GM23338 (cell line): ENCODE data around the gene GLP1R. TPM values are rescaled to one million over a fixed set of nuclear protein-coding genes. Genes with fewer than 3 reads are reported as not detected.

Source experiments
- ATAC-seq: fragments of 200-7000 bp; cut with Tn5 transposase; 3 replicates; pipeline ENCODE4 v1.9.1; 2020
- DNase-seq: peaks from one replicate; pipeline ENCODE4 v3.0.0-alpha.2; 2015; ENCODE audit warnings: low spot score
- H2AFZ ChIP-seq: fragments of 200-600 bp; sonication (generic); 2 replicates; pipeline ENCODE4 v1.8.0; 2016; ENCODE audit warnings: antibody characterized with exemption, mild to moderate bottlenecking, moderate library complexity
- H3F3A ChIP-seq: fragments of 200-600 bp; sonication (generic); replicated peaks from 2 replicates; pipeline ENCODE4 v1.8.0; 2017; ENCODE audit warnings: antibody characterized with exemption, mixed run types, low read depth
- H3K27ac ChIP-seq: fragments of 200-600 bp; sonication (generic); 2 replicates; pipeline ENCODE4 v1.6.1; 2016; ENCODE audit warnings: low read depth
- H3K27me3 ChIP-seq: fragments of 200-600 bp; sonication (generic); 2 replicates; pipeline ENCODE4 v1.8.0; 2016; ENCODE audit warnings: mild to moderate bottlenecking, mixed run types, moderate library complexity; ENCODE audit not compliant: insufficient read depth
- H3K36me3 ChIP-seq: fragments of 200-600 bp; sonication (generic); 2 replicates; pipeline ENCODE4 v1.8.0; 2016; ENCODE audit warnings: mild to moderate bottlenecking; ENCODE audit not compliant: insufficient read depth
- H3K4me1 ChIP-seq: fragments of 200-600 bp; sonication (generic); 2 replicates; pipeline ENCODE4 v1.8.0; 2016; ENCODE audit warnings: mild to moderate bottlenecking, moderate library complexity; ENCODE audit not compliant: insufficient read depth
- H3K4me2 ChIP-seq: fragments of 200-600 bp; sonication (generic); 2 replicates; pipeline ENCODE4 v1.7.1; 2017; ENCODE audit warnings: mixed run types
- H3K4me3 ChIP-seq: fragments of 200-600 bp; sonication (generic); 2 replicates; pipeline ENCODE4 v1.6.1; 2016; ENCODE audit warnings: mixed run types
- H3K79me2 ChIP-seq: fragments of 200-600 bp; sonication (generic); replicated peaks from 2 replicates; pipeline ENCODE4 v1.8.0; 2017; ENCODE audit warnings: mild to moderate bottlenecking; ENCODE audit not compliant: insufficient read depth
- H3K9me2 ChIP-seq: fragments of 200-600 bp; sonication (generic); 2 replicates; pipeline ENCODE4 v1.8.0; 2017; ENCODE audit not compliant: insufficient read depth
- H4K20me1 ChIP-seq: fragments of 200-600 bp; sonication (generic); replicated peaks from 2 replicates; pipeline ENCODE4 v1.8.0; 2017; ENCODE audit warnings: mild to moderate bottlenecking; ENCODE audit not compliant: insufficient read depth
- H3K27ac Mint-ChIP-seq: 2 replicates; pipeline ENCODE4 v1.8.0; 2020; ENCODE audit warnings: inconsistent platforms, mild to moderate bottlenecking, moderate library complexity, mixed read lengths
- H3K27me3 Mint-ChIP-seq: 3 replicates; pipeline ENCODE4 v1.8.0; 2022; ENCODE audit warnings: low read depth, mild to moderate bottlenecking, moderate library complexity, mixed read lengths, inconsistent platforms; ENCODE audit not compliant: insufficient read depth, poor library complexity
- H3K36me3 Mint-ChIP-seq: 3 replicates; pipeline ENCODE4 v1.8.0; 2021; ENCODE audit warnings: low read depth, mild to moderate bottlenecking, inconsistent platforms, moderate library complexity, mixed read lengths
- H3K4me1 Mint-ChIP-seq: 3 replicates; pipeline ENCODE4 v1.8.0; 2020; ENCODE audit warnings: mild to moderate bottlenecking, inconsistent platforms, mixed read lengths
- H3K4me3 Mint-ChIP-seq: 3 replicates; pipeline ENCODE4 v1.8.0; 2021; ENCODE audit warnings: moderate library complexity, mild to moderate bottlenecking, inconsistent platforms, mixed read lengths
- H3K9me3 Mint-ChIP-seq: 3 replicates; pipeline ENCODE4 v1.8.0; 2020; ENCODE audit warnings: moderate library complexity, mild to moderate bottlenecking, inconsistent platforms, mixed read lengths
- CREB1 ChIP-seq: fragments of 250-450 bp; sonication (Bioruptor Pico); IDR thresholded peaks from 2 replicates; pipeline ENCODE4 v1.5.0; 2020; ENCODE audit warnings: low read depth, mild to moderate bottlenecking, moderate library complexity
- EZH2 ChIP-seq: fragments of 200-600 bp; sonication (generic); IDR thresholded peaks from one replicate; pipeline ENCODE4 v1.8.0; 2017; ENCODE audit warnings: antibody characterized with exemption, mild to moderate bottlenecking, low read depth; ENCODE audit not compliant: unreplicated experiment
- JUNB ChIP-seq: IDR thresholded peaks from one replicate; pipeline ENCODE4 v1.6.1; 2016; ENCODE audit warnings: antibody characterized with exemption; ENCODE audit not compliant: unreplicated experiment
- NANOG ChIP-seq: IDR thresholded peaks from 2 replicates; pipeline ENCODE4 v1.6.1; 2016; ENCODE audit warnings: antibody characterized with exemption, borderline replicate concordance
- POLR2AphosphoS5 ChIP-seq: IDR thresholded peaks from 2 replicates; pipeline ENCODE4 v1.6.1; 2016; ENCODE audit warnings: antibody characterized with exemption, low read depth
- ZNF114 ChIP-seq: fragments of 250-450 bp; sonication (Bioruptor Pico); IDR thresholded peaks from 2 replicates; pipeline ENCODE4 v1.5.0; 2020; ENCODE audit warnings: mild to moderate bottlenecking, moderate library complexity
- ZNF331 ChIP-seq: fragments of 250-450 bp; sonication (Bioruptor Pico); IDR thresholded peaks from 2 replicates; pipeline ENCODE4 v1.5.0; 2020; ENCODE audit warnings: low read depth, mild to moderate bottlenecking, moderate library complexity
- polyA plus RNA-seq: library from polyadenylated mRNA; unstranded; fragments of >200 nt; fragmentation: Nextera tagmentation; extraction: Ambion mirVana; gene quantifications from 2 replicates; pipeline ENCODE4 v1.2.1, GENCODE V29; 2016
- total RNA-seq: library from RNA; depleted of rRNA; stranded (reverse); fragments of >200 nt; shearing (Covaris generic); gene quantifications from 2 replicates; pipeline ENCODE4 v1.2.3, GENCODE V29; 2014
- TF ChIP-seq, protein P1 (sequence below), 2 experiments: fragments of 200-600 bp in 1 of 2; sonication (generic) in 1 of 2; conservative IDR thresholded peaks; 2 replicates each; pipeline versions ENCODE4 v1.5.1 to v1.6.1; 2016 to 2017; ENCODE audit warnings: antibody characterized with exemption in 2 of 2, low read depth in 2 of 2, mild to moderate bottlenecking in 2 of 2, moderate library complexity in 1 of 2
- TF ChIP-seq, protein P2 (sequence below): IDR thresholded peaks from one replicate; pipeline ENCODE4 v1.6.1; 2018; ENCODE audit warnings: antibody characterized with exemption; ENCODE audit not compliant: unreplicated experiment

Gene GLP1R
- total and polyA plus RNA-seq, 2 experiments from 2014 or later = 0.42 to 3.7 TPM

DNA sequence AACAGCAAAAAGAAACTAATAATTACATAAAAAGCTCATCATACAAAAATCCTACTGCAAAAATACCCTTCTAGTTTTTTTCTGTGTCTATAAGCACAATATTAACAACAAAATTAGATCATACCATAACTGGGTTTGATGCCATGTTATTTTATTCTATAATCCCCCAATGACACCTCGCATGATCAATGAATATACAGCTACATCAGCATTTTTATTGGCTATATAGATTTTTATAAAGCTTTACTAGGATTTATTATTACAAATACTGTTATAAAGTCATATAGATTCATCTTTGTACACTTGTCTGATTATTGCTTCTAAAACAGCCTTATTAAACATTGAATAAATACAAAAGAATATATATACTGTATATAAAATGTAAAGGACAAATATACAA is 45.1 kb upstream of the GLP1R start:
- Histone ChIP-seq H4K20me1 (no peaks in the 10 kb centered on the region), H3K27ac (no peak overlapping the region), H2AFZ (no peak overlapping the region), H3K4me1 (no peaks in the 10 kb centered on the region), H3K36me3 (no peaks in the 10 kb centered on the region), H3K79me2 (no peaks in the 10 kb centered on the region), H3K4me2 (no peak overlapping the region), H3K27me3 (no peaks in the 10 kb centered on the region), H3K9me2 (no peaks in the 10 kb centered on the region), H3K4me3 (no peak overlapping the region), H3F3A (no peaks in the 10 kb centered on the region)
- Mint-ChIP-seq H3K4me3 (no peak overlapping the region), H3K4me1 (no peaks in the 10 kb centered on the region; the same call in 2 of the 3 replicates), H3K9me3 (no peaks in the 10 kb centered on the region), H3K36me3 (no peaks in the 10 kb centered on the region), H3K27me3 (no peaks in the 10 kb centered on the region), H3K27ac (no peak overlapping the region)
- no peak for ATAC-seq
- no peak for DNase-seq
- TF ChIP-seq ZNF114 (CRISPR knock-in tag) (no peak), NANOG (no peak), CREB1 (CRISPR knock-in tag) (no peak), EZH2 (no peak), ZNF331 (no peak)
- TF ChIP-seq, protein P1, sequence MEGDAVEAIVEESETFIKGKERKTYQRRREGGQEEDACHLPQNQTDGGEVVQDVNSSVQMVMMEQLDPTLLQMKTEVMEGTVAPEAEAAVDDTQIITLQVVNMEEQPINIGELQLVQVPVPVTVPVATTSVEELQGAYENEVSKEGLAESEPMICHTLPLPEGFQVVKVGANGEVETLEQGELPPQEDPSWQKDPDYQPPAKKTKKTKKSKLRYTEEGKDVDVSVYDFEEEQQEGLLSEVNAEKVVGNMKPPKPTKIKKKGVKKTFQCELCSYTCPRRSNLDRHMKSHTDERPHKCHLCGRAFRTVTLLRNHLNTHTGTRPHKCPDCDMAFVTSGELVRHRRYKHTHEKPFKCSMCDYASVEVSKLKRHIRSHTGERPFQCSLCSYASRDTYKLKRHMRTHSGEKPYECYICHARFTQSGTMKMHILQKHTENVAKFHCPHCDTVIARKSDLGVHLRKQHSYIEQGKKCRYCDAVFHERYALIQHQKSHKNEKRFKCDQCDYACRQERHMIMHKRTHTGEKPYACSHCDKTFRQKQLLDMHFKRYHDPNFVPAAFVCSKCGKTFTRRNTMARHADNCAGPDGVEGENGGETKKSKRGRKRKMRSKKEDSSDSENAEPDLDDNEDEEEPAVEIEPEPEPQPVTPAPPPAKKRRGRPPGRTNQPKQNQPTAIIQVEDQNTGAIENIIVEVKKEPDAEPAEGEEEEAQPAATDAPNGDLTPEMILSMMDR (conservative IDR thresholded peaks at IDR 0.05; ENCODE audit: low read depth in 2 of 2) = no peak

DNA sequence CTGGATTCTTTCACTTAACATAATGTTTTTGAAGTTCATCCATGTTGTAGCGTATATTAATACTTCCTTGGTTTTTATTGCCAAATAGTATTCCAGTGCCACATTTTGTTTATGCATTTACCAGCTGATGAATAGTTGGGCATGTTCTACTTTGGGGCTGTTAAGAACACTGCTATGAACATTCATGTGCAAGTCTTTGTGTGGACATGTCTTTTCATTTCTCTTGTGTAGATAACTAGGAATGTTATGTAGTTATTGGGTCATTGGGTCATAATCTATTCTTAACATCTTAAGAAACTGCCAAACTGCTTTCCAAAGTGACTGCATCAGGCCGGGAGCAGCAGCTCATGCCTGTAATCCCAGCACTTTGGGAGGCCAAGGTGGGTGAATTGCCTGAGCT is 43.8 kb upstream of the GLP1R start:
- Histone ChIP-seq H2AFZ (no peak overlapping the region), H3K4me1 (no peaks in the 10 kb centered on the region), H3K4me3 (no peak overlapping the region), H3K36me3 (no peaks in the 10 kb centered on the region), H3K27me3 (no peaks in the 10 kb centered on the region), H3F3A (no peaks in the 10 kb centered on the region), H4K20me1 (no peaks in the 10 kb centered on the region), H3K79me2 (no peaks in the 10 kb centered on the region), H3K27ac (no peak overlapping the region), H3K4me2 (no peak overlapping the region), H3K9me2 (no peaks in the 10 kb centered on the region)
- H3K4me1 Mint-ChIP-seq = peaks cover 3% of the 10 kb centered on the region; the same call in 1 of the 3 replicates
- no peaks in the 10 kb centered on the region for H3K36me3 Mint-ChIP-seq
- ATAC-seq (no peak), DNase-seq (no peak)
- no peaks in the 10 kb centered on the region for H3K9me3 Mint-ChIP-seq
- H3K27me3 Mint-ChIP-seq = no peaks in the 10 kb centered on the region
- TF ChIP-seq, protein P2, sequence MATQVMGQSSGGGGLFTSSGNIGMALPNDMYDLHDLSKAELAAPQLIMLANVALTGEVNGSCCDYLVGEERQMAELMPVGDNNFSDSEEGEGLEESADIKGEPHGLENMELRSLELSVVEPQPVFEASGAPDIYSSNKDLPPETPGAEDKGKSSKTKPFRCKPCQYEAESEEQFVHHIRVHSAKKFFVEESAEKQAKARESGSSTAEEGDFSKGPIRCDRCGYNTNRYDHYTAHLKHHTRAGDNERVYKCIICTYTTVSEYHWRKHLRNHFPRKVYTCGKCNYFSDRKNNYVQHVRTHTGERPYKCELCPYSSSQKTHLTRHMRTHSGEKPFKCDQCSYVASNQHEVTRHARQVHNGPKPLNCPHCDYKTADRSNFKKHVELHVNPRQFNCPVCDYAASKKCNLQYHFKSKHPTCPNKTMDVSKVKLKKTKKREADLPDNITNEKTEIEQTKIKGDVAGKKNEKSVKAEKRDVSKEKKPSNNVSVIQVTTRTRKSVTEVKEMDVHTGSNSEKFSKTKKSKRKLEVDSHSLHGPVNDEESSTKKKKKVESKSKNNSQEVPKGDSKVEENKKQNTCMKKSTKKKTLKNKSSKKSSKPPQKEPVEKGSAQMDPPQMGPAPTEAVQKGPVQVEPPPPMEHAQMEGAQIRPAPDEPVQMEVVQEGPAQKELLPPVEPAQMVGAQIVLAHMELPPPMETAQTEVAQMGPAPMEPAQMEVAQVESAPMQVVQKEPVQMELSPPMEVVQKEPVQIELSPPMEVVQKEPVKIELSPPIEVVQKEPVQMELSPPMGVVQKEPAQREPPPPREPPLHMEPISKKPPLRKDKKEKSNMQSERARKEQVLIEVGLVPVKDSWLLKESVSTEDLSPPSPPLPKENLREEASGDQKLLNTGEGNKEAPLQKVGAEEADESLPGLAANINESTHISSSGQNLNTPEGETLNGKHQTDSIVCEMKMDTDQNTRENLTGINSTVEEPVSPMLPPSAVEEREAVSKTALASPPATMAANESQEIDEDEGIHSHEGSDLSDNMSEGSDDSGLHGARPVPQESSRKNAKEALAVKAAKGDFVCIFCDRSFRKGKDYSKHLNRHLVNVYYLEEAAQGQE = no peak
- no peak for TF ChIP-seq ZNF114 (CRISPR knock-in tag)
- no peak for TF ChIP-seq NANOG
- TF ChIP-seq EZH2 = no peak
- TF ChIP-seq, protein P1 (conservative IDR thresholded peaks at IDR 0.05; ENCODE audit: low read depth in 2 of 2) = no peak
- no peak for TF ChIP-seq JUNB
- no peak for TF ChIP-seq POLR2AphosphoS5
- H3K27ac Mint-ChIP-seq = no peak overlapping the region
- no peak overlapping the region for H3K4me3 Mint-ChIP-seq
